ENCODE data around the gene CAPN13. TPM values are rescaled to one million over a fixed set of nuclear protein-coding genes. Genes with fewer than 3 reads are reported as not detected.

The CAPN13 gene
- total RNA-seq, 2 experiments from 2014 or later: not detected

DNA sequence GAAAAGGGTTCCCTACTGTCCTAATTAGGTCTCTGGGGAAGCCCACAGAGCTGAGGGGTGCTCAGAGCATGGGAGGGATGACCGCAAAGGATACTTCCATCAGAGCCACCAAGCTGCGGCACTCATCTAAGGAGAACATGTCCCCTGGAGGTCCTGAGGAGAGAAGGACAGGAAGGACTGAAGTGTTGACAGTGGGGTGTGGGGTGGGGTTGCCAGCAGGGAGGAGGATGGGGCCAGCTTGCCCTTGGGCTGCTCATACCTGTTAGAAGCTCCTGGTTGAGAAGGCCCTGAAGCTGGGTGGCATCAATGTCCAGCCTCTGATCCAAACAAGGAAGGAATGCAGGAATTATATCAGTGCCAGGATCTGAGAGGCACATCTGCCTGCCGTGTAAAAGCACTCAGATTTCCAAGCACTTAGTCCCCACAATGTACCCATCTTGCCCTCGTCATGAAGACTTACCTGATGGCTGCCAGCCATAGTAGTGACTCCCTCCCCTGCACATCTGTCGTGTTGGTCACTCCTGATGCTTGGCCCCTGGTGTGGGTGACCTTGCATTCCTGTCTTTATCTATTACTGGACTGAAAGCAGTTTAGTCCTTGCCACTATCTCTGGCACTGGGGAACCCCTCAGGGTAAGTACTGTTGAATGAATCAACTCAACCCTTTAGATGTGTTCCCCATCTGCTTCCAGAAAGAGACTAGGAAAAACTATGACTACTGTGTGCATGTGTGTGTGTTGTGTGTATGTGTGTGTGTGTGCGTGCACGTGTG lies 68.9 kb downstream of the CAPN13 start:
- TF ChIP-seq, protein P1, sequence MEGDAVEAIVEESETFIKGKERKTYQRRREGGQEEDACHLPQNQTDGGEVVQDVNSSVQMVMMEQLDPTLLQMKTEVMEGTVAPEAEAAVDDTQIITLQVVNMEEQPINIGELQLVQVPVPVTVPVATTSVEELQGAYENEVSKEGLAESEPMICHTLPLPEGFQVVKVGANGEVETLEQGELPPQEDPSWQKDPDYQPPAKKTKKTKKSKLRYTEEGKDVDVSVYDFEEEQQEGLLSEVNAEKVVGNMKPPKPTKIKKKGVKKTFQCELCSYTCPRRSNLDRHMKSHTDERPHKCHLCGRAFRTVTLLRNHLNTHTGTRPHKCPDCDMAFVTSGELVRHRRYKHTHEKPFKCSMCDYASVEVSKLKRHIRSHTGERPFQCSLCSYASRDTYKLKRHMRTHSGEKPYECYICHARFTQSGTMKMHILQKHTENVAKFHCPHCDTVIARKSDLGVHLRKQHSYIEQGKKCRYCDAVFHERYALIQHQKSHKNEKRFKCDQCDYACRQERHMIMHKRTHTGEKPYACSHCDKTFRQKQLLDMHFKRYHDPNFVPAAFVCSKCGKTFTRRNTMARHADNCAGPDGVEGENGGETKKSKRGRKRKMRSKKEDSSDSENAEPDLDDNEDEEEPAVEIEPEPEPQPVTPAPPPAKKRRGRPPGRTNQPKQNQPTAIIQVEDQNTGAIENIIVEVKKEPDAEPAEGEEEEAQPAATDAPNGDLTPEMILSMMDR (IDR thresholded peaks at IDR 0.05): no peak
- Mint-ChIP-seq H3K9me3 (no peaks in the 10 kb centered on the region), H3K27ac (no peak overlapping the region), H3K4me1 (ENCODE audit: low read depth) (no peaks in the 10 kb centered on the region), H3K27me3 (no peaks in the 10 kb centered on the region), H3K4me3 (no peak overlapping the region), H3K36me3 (ENCODE audit: low read depth) (no peaks in the 10 kb centered on the region)
- ATAC-seq (no peak), DNase-seq (no peak)
- ChIA-PET CTCF (interaction anchor here (0.7 kb wide), 1 partner anchor 1328 kb away, joined by 3 read pairs; no protein-coding TSS in a partner anchor), POLR2A (no interaction called here)
- intact Hi-C loops (cut with micrococcal nuclease): no loop called here

DNA sequence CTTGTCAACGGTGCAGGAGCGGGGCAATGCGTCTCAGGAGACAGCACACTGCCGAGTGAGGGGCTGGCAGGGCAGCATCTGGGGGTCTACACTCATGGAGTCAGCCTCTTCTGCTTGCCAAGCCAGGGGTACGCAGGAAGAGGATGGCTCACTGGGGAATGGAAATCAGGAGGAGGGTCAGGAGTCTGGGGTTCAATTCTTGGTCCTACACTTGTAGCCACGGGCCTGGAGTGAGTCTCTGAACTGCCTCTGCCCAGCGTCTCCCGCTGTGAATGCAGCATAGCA lies 70.0 kb downstream of the CAPN13 start:
- ATAC-seq: no peak
- no peaks in the 10 kb centered on the region for H3K4me1 Mint-ChIP-seq (ENCODE audit: low read depth)
- H3K27ac Mint-ChIP-seq: no peak overlapping the region
- CTCF ChIA-PET: no interaction called here
- H3K36me3 Mint-ChIP-seq (ENCODE audit: low read depth): no peaks in the 10 kb centered on the region
- H3K9me3 Mint-ChIP-seq: no peaks in the 10 kb centered on the region
- no peak overlapping the region for H3K4me3 Mint-ChIP-seq
- H3K27me3 Mint-ChIP-seq: no peaks in the 10 kb centered on the region
- TF ChIP-seq, protein P1 (IDR thresholded peaks at IDR 0.05): no peak
- POLR2A ChIA-PET: no interaction called here
- no peak for DNase-seq
- intact Hi-C loops (cut with micrococcal nuclease): no loop called here

DNA sequence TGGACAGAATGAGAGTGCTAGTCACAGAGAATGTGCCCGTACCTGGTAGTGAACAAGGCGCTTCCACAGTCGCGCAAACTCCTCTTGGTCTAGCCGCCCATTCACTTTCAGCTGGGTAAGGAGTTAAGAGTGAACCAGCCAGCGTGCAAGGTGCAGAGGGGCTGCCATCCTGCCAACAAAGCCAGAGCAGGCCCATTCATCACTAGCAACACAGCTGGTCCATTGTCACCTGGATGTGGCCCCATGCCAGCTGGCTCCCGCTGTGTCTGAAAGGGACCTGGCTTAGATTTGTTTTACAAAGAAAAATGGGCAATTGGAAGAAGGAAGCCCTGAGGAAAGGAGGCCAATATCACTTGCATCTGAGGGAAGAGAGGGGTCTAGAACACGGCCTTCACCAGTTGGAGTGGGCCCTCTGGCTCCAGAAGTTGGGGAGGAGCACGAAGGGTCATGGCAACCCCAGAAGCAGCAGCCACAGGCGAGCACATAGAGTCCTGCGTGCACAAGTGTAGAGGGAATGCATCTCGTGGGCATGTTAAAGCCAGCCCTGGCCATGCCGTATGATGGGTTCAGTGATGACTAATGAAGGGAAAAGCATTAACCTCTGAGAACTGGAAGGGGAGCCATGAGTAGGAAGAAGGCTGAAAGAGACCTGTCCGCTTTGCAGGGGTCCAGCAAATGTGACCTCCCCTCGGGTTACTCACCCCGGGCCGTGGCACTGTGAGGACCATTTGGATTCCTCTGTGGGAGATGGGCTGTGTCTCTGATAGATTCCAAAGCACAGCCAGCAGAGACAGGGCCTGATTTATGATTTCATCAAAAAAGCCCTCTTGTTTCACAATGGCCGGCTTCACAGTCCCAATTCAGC lies 70.6 kb downstream of the CAPN13 start:
- intact Hi-C loops (cut with micrococcal nuclease): no loop called here
- CTCF ChIA-PET: no interaction called here
- Mint-ChIP-seq H3K27ac (no peak overlapping the region), H3K4me1 (ENCODE audit: low read depth) (no peaks in the 10 kb centered on the region), H3K36me3 (ENCODE audit: low read depth) (no peaks in the 10 kb centered on the region), H3K4me3 (no peak overlapping the region), H3K9me3 (no peaks in the 10 kb centered on the region), H3K27me3 (no peaks in the 10 kb centered on the region)
- DNase-seq (no peak), ATAC-seq (no peak)
- POLR2A ChIA-PET: no interaction called here
- TF ChIP-seq, protein P1 (IDR thresholded peaks at IDR 0.05): no peak

DNA sequence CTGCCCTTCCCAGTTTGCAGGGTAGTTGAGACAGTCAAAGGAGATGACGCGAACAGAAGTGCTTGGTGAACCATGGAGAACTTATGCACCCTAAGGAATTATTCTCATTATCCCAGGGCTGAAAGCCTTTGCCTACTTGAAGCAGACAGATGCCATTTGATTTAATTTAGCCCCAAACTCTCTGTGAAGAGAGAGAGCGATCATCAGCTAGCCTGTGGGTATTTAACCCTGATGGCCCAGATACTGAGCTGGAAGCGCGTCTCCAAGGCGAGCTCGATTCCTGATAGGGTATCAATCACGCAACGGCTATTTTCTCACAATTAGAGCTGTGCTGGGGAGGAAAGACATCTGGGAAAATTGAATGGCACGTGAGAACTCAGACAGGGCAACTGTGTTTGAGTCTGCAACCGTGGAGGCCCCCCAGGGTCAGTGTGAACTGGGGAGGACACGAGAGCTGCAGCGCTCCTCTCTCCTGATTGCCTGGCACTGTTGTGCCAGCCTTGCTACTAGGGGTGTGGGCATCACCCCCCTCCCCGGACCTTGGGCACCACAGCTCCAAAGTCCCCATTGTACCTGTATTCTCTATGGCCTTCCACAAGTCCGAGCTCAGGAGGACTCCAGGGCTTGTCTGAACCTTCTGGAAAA lies 73.2 kb downstream of the CAPN13 start:
- ChIA-PET CTCF (no interaction called here), POLR2A (no interaction called here)
- Mint-ChIP-seq H3K9me3 (no peaks in the 10 kb centered on the region), H3K27ac (no peak overlapping the region), H3K4me1 (ENCODE audit: low read depth) (no peaks in the 10 kb centered on the region), H3K36me3 (ENCODE audit: low read depth) (no peaks in the 10 kb centered on the region), H3K27me3 (no peaks in the 10 kb centered on the region), H3K4me3 (no peak overlapping the region)
- TF ChIP-seq, protein P1 (IDR thresholded peaks at IDR 0.05): no peak
- DNase-seq: no peak
- intact Hi-C loops (cut with micrococcal nuclease): no loop called here
- no peak for ATAC-seq

DNA sequence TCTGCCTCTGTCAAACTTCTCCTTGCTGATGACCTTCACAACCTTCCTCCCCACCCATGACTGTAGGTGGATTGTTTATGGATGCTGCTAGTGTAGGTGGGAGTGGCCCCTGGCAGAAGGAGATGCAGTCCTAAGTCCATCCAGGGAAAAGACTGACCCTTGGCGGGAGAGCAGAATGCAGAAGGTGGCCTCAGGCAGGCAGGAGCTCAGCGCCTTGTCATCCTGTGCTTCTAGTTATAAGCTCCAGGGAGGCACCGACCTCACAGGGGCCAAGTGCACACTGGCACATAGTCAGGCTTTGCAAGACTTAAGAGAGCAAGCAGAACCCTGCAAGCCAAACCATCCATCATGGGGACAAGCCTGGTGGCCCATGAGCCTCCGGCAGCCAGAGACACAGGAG lies 74.4 kb downstream of the CAPN13 start:
- POLR2A ChIA-PET: no interaction called here
- intact Hi-C loops (cut with micrococcal nuclease): no loop called here

More for the DNA sequence above, 74.4 kb downstream of the CAPN13 start:
- no peak overlapping the region for H3K27ac Mint-ChIP-seq
- ATAC-seq: no peak
- TF ChIP-seq, protein P1 (IDR thresholded peaks at IDR 0.05): no peak
- no peaks in the 10 kb centered on the region for H3K27me3 Mint-ChIP-seq
- no peak for DNase-seq
- no peak overlapping the region for H3K4me3 Mint-ChIP-seq
- CTCF ChIA-PET: interaction anchor here (1.1 to 1.2 kb wide), 2 partner anchors 22 to 437 kb away, joined by 3 read pairs; no protein-coding TSS in a partner anchor
- H3K36me3 Mint-ChIP-seq (ENCODE audit: low read depth): no peaks in the 10 kb centered on the region
- no peaks in the 10 kb centered on the region for H3K4me1 Mint-ChIP-seq (ENCODE audit: low read depth)
- no peaks in the 10 kb centered on the region for H3K9me3 Mint-ChIP-seq
